HEK293T (cell line): Measurements from ENCODE around the gene ICOS.

Experiments
- CTCF ChIA-PET: fragments of 350-600 bp; formaldehyde crosslinking; extraction: SDS; loops from one replicate; lab custom pipeline; 2021; ENCODE audit warnings: antibody characterized with exemption, inconsistent platforms; lab: Yijun Ruan, JAX
- POLR2A ChIA-PET: fragments of 350-600 bp; formaldehyde crosslinking; extraction: SDS; loops from one replicate; lab custom pipeline; 2020; ENCODE audit warnings: antibody characterized with exemption, inconsistent platforms; lab: Yijun Ruan, JAX
- DNase-seq: peaks from one replicate; pipeline ENCODE4 v3.0.0; 2012; ENCODE audit warnings: mixed read lengths; ENCODE audit errors: extremely low spot score
- ARNT ChIP-seq: fragments of 450-650 bp; IDR thresholded peaks from 2 replicates; pipeline ENCODE4 v1.6.1; 2017; ENCODE audit warnings: mild to moderate bottlenecking
- BHLHE40 ChIP-seq: fragments of 450-650 bp; IDR thresholded peaks from 2 replicates; pipeline ENCODE4 v1.6.1; 2016; ENCODE audit warnings: mild to moderate bottlenecking, moderate library complexity, borderline replicate concordance
- CTBP1 ChIP-seq: fragments of 450-650 bp; IDR thresholded peaks from 2 replicates; pipeline ENCODE4 v1.6.1; 2016; ENCODE audit warnings: borderline replicate concordance
- ELF4 ChIP-seq: fragments of 450-650 bp; IDR thresholded peaks from 2 replicates; pipeline ENCODE4 v1.6.1; 2017; ENCODE audit warnings: antibody characterized with exemption
- FOXA1 ChIP-seq: fragments of 450-650 bp; IDR thresholded peaks from 2 replicates; pipeline ENCODE4 v1.6.1; 2016; ENCODE audit warnings: mild to moderate bottlenecking
- FOXK2 ChIP-seq: fragments of 450-650 bp; IDR thresholded peaks from 2 replicates; pipeline ENCODE4 v1.6.1; 2016; ENCODE audit warnings: mild to moderate bottlenecking
- FOXM1 ChIP-seq: fragments of 450-650 bp; IDR thresholded peaks from 2 replicates; pipeline ENCODE4 v1.6.1; 2017; ENCODE audit warnings: mild to moderate bottlenecking, borderline replicate concordance
- HDGF ChIP-seq: fragments of 450-650 bp; IDR thresholded peaks from 2 replicates; pipeline ENCODE4 v1.6.1; 2017; ENCODE audit warnings: antibody characterized with exemption, borderline replicate concordance
- L3MBTL2 ChIP-seq: fragments of 450-650 bp; conservative IDR thresholded peaks from 2 replicates; pipeline ENCODE4 v1.6.1; 2016; ENCODE audit warnings: mild to moderate bottlenecking
- LEF1 ChIP-seq: fragments of 450-650 bp; IDR thresholded peaks from 2 replicates; pipeline ENCODE4 v1.6.1; 2017; ENCODE audit warnings: mild to moderate bottlenecking, borderline replicate concordance
- NFRKB ChIP-seq: fragments of 450-650 bp; IDR thresholded peaks from 2 replicates; pipeline ENCODE4 v1.6.1; 2016; ENCODE audit warnings: mild to moderate bottlenecking, moderate library complexity
- SP1 ChIP-seq: fragments of 450-650 bp; IDR thresholded peaks from 2 replicates; pipeline ENCODE4 v1.6.1; 2017
- SUZ12 ChIP-seq: fragments of 450-650 bp; IDR thresholded peaks from 2 replicates; pipeline ENCODE4 v1.6.1; 2016; ENCODE audit warnings: mild to moderate bottlenecking
- TARDBP ChIP-seq: fragments of 450-650 bp; IDR thresholded peaks from 2 replicates; pipeline ENCODE4 v1.6.1; 2016
- ZNF384 ChIP-seq: fragments of 450-650 bp; IDR thresholded peaks from 2 replicates; pipeline ENCODE4 v1.6.1; 2016
- TF ChIP-seq, protein P1 (sequence below): fragments of 450-650 bp; IDR thresholded peaks from 2 replicates; pipeline ENCODE4 v1.6.1; 2016

The ICOS gene

DNA sequence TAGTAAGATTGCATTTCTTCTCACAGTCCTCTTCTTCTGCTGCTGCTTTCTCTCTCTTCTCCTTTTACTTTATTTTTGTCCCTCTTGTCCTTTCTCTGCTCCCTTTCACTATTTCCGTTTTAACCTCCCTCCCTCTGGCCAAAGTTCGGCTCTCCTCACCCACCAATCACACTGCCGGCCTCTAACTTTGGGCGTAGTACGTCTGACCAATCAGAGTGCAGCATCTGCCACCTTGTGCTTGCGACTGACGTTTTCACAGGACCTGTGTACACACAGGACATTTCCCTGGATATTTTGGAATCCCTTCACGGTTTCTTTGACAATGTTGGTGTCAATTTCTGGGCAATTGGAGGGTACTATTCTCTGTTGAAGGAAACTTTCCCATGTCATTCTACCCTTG, 22.6 kb upstream of the ICOS start:
- DNase-seq = no peak
- ChIA-PET CTCF (no interaction called here), POLR2A (no interaction called here)
- TF ChIP-seq FOXM1 (no peak), TARDBP (no peak), ZNF384 (no peak), ARNT (no peak)

DNA sequence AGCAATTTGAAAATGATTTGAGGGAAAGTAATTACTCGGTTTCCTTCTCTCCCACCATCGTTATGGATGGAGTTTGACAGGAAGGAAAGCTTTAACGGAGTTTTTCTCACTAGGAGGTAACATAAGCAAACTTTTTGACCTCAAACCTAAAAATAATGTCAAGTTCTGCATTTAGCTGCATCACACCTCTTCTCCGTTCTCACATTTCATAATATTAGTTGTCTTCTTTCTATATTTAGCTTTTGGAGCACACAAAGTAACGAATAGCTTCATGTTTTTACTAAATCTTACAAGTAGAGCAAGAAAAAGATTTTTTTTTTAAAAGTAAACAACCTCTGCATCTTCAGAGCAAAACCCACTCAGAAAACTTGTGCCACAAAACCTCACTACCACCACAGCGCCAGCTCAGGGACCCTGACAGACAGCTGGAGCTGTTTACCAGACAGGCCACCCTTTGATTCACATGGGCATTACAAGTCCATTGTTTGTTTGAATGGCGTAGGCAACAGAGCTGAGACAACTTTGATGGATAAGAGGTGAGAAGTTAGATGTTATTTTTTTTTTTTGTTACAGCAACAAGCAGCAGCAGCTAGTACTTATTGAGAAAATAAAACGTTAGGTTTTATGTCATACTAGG, 21.9 kb upstream of the ICOS start:
- ChIA-PET CTCF (no interaction called here), POLR2A (no interaction called here)
- DNase-seq = no peak
- TF ChIP-seq ARNT (no peak), HDGF (no peak), L3MBTL2 (no peak), ELF4 (no peak), CTBP1 (no peak), FOXM1 (no peak), SUZ12 (no peak), NFRKB (no peak), TARDBP (no peak), ZNF384 (no peak), SP1 (no peak)
- TF ChIP-seq, protein P1, sequence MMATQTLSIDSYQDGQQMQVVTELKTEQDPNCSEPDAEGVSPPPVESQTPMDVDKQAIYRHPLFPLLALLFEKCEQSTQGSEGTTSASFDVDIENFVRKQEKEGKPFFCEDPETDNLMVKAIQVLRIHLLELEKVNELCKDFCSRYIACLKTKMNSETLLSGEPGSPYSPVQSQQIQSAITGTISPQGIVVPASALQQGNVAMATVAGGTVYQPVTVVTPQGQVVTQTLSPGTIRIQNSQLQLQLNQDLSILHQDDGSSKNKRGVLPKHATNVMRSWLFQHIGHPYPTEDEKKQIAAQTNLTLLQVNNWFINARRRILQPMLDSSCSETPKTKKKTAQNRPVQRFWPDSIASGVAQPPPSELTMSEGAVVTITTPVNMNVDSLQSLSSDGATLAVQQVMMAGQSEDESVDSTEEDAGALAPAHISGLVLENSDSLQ = no peak

DNA sequence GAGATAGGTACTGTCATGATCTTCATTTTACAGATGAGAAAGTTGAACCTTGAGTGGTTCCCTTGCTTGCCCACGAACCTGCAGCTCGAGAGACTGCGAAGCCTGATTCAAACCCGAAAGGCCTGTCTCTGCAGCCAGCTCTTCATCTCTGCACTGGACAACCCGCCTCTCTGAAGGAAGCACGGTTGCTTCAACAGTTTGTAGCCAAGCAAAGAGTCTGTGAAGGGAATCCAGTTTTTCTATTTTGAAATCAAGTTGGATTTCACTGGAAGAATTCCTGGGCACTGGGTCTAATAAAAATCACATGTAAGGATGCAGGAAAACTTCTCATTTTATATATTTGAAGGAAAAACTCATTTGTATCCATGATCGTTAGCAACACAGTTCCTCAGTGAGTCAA, 21.3 kb upstream of the ICOS start:
- POLR2A ChIA-PET = no interaction called here
- CTCF ChIA-PET = no interaction called here
- DNase-seq = no peak
- TF ChIP-seq CTBP1 (no peak), NFRKB (no peak), SUZ12 (no peak), BHLHE40 (no peak), ARNT (no peak), TARDBP (no peak), ELF4 (no peak), HDGF (no peak), L3MBTL2 (no peak), FOXM1 (no peak), ZNF384 (no peak), SP1 (no peak), FOXA1 (no peak), FOXK2 (no peak), LEF1 (no peak)

DNA sequence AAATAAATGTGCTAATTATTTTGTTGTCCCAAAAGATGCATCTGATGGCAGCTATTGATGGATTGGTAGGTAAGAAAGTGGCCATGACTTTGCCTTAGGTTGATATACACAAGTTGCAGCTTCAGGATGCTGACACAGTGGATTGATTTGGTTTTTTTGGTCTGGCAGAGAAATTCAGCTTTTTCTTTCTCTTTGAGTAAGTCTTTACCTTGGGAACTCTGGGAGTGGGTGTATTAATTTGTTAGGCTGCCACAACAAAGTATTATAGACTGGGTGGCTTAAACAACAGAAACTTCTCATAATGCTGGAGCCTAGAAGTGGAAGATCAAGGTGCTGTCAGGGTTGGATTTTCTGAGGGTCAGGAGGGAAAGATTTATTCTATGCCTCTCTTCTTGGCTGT, 19.8 kb upstream of the ICOS start:
- TF ChIP-seq, protein P1 = no peak
- TF ChIP-seq TARDBP (no peak), FOXA1 (no peak), L3MBTL2 (no peak), ELF4 (no peak), LEF1 (no peak), HDGF (no peak), NFRKB (no peak), BHLHE40 (no peak), SUZ12 (no peak), CTBP1 (no peak), FOXM1 (no peak), SP1 (no peak)
- POLR2A ChIA-PET = no interaction called here
- CTCF ChIA-PET = no interaction called here
- no peak for DNase-seq

DNA sequence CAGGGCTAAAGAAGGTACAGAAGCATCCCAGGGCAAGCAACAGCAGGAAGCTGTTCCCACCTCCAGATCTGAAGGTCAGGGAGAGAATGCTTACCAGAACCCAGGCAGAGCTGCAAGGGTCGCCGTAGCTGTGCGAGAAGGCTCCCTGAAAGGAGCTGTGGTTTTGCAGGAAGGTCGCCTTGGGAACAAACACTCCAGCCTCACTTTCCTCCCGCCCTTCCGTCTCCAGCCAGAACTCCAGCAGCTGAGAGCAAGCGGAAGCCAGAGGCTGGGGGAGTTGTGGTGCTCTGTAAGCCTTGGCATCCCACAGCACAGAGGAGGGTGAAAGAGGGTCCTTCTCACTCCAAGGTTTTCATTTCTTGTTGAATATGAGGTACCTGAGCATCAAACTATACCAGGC, 18.3 kb upstream of the ICOS start:
- ChIA-PET CTCF (no interaction called here), POLR2A (no interaction called here)
- no peak for DNase-seq
- TF ChIP-seq FOXA1 (no peak), ARNT (no peak), SUZ12 (no peak), NFRKB (no peak), LEF1 (no peak), CTBP1 (no peak), SP1 (no peak), ELF4 (no peak), L3MBTL2 (no peak), TARDBP (no peak), HDGF (no peak), BHLHE40 (no peak), FOXM1 (no peak)
- TF ChIP-seq, protein P1 = no peak

DNA sequence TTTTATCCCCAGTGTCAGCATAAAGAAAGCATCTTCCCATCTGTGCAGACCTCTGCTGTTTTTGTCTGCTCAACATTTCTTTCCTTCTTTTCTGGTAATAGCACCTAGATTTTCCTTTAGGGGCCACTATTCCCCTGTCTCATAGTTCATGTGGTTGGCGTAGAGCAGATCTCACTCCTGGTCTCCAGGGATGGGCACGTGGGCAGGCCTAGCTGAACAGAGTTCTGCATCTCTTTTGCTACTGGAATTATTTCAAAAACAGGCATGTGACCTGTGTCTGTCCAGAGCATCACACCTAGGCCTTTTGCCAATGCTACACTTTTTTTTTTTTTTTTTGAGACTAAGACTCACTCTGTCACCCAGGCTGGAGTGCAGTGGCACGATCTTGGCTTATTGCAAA, 17.7 kb upstream of the ICOS start:
- CTCF ChIA-PET = no interaction called here
- no peak for DNase-seq
- POLR2A ChIA-PET = no interaction called here
- TF ChIP-seq BHLHE40 (no peak), NFRKB (no peak), LEF1 (no peak), SUZ12 (no peak)
